H9 (cell line): ENCODE data around the gene ITSN1. TPM values are rescaled to one million over a fixed set of nuclear protein-coding genes. Genes with fewer than 3 reads are reported as not detected.

Experiments used
- DNase-seq: peaks from one replicate; pipeline ENCODE4 v3.0.0-alpha.2; 2017
- H2AFZ ChIP-seq: one replicate; pipeline ENCODE4 v1.6.1; 2013; ENCODE audit warnings: mild to moderate bottlenecking, low read length, control low read depth, moderate library complexity
- H2AK5ac ChIP-seq: 2 replicates; pipeline ENCODE4 v1.6.1; 2013; ENCODE audit warnings: low read length, control low read depth, mixed read lengths; ENCODE audit not compliant: insufficient read length
- H2BK120ac ChIP-seq: one replicate; pipeline ENCODE4 v1.6.1; 2013; ENCODE audit warnings: low read depth, mild to moderate bottlenecking, low read length, control low read depth, inconsistent platforms; ENCODE audit not compliant: poor library complexity, severe bottlenecking
- H2BK12ac ChIP-seq: 2 replicates; pipeline ENCODE4 v1.6.1; 2013; ENCODE audit warnings: low read length, control low read depth, mixed read lengths, low read depth; ENCODE audit not compliant: insufficient read length
- H2BK15ac ChIP-seq: 2 replicates; pipeline ENCODE4 v1.6.1; 2013; ENCODE audit warnings: low read depth, low read length, control low read depth
- H2BK20ac ChIP-seq: one replicate; pipeline ENCODE4 v1.6.1; 2013; ENCODE audit warnings: low read depth, mild to moderate bottlenecking, low read length, control low read depth, inconsistent platforms; ENCODE audit not compliant: poor library complexity, severe bottlenecking
- H2BK5ac ChIP-seq: 2 replicates; pipeline ENCODE4 v1.6.1; 2013; ENCODE audit warnings: low read length, control low read depth, mixed read lengths; ENCODE audit not compliant: insufficient read length
- H3K14ac ChIP-seq: 2 replicates; pipeline ENCODE4 v1.6.1; 2013; ENCODE audit warnings: low read length, control low read depth; ENCODE audit not compliant: insufficient read depth
- H3K18ac ChIP-seq: 2 replicates; pipeline ENCODE4 v1.6.1; 2013; ENCODE audit warnings: low read depth, mild to moderate bottlenecking, mixed read lengths, low read length, control low read depth; ENCODE audit not compliant: insufficient read length
- H3K23ac ChIP-seq: 2 replicates; pipeline ENCODE4 v1.6.1; 2013; ENCODE audit warnings: low read length, control low read depth, mixed read lengths, low read depth; ENCODE audit not compliant: insufficient read length
- H3K23me2 ChIP-seq: 2 replicates; pipeline ENCODE4 v1.6.1; 2013; ENCODE audit warnings: low read depth, mild to moderate bottlenecking, mixed read lengths, low read length, control low read depth; ENCODE audit not compliant: insufficient read length, poor library complexity, severe bottlenecking
- H3K27ac ChIP-seq: 2 replicates; pipeline ENCODE4 v1.5.1; 2013; ENCODE audit warnings: low read length, control low read depth, mixed read lengths, low read depth; ENCODE audit not compliant: insufficient read length
- H3K27me3 ChIP-seq: 2 replicates; pipeline ENCODE4 v1.6.1; 2013; ENCODE audit warnings: low read length, control low read depth, inconsistent platforms; ENCODE audit not compliant: insufficient read depth
- H3K4ac ChIP-seq: 2 replicates; pipeline ENCODE4 v1.6.1; 2013; ENCODE audit warnings: low read depth, mild to moderate bottlenecking, control low read depth, inconsistent platforms, low read length, moderate library complexity
- H3K4me1 ChIP-seq: 2 replicates; pipeline ENCODE4 v1.6.1; 2013; ENCODE audit warnings: low read length, control low read depth, inconsistent platforms; ENCODE audit not compliant: insufficient read depth
- H3K4me2 ChIP-seq: 2 replicates; pipeline ENCODE4 v1.6.1; 2013; ENCODE audit warnings: low read length, control low read depth, mixed read lengths; ENCODE audit not compliant: insufficient read length, insufficient read depth
- H3K56ac ChIP-seq: 2 replicates; pipeline ENCODE4 v1.6.1; 2013; ENCODE audit warnings: low read depth, mild to moderate bottlenecking, mixed read lengths, low read length, control low read depth; ENCODE audit not compliant: insufficient read length
- H3K79me1 ChIP-seq: 2 replicates; pipeline ENCODE4 v1.6.1; 2013; ENCODE audit warnings: low read depth, mild to moderate bottlenecking, moderate library complexity, low read length, control low read depth, inconsistent platforms; ENCODE audit not compliant: insufficient read depth, poor library complexity, severe bottlenecking
- H3K79me2 ChIP-seq: 2 replicates; pipeline ENCODE4 v1.6.1; 2013; ENCODE audit warnings: low read length, control low read depth, inconsistent platforms; ENCODE audit not compliant: insufficient read depth
- H3K9ac ChIP-seq: 2 replicates; pipeline ENCODE4 v1.6.1; 2013; ENCODE audit warnings: low read length, control low read depth, mixed read lengths; ENCODE audit not compliant: insufficient read length; ENCODE audit errors: extremely low read depth
- H3K9me3 ChIP-seq: one replicate; pipeline ENCODE4 v1.6.1; 2013; ENCODE audit warnings: low read depth, low read length, inconsistent platforms; ENCODE audit not compliant: control insufficient read depth
- H3T11ph ChIP-seq: one replicate; pipeline ENCODE4 v1.6.1; 2013; ENCODE audit warnings: mild to moderate bottlenecking, low read length, control low read depth, inconsistent platforms
- H4K20me1 ChIP-seq: one replicate; pipeline ENCODE4 v1.6.1; 2013; ENCODE audit not compliant: control insufficient read depth, insufficient read length, insufficient read depth
- H4K5ac ChIP-seq: 2 replicates; pipeline ENCODE4 v1.6.1; 2013; ENCODE audit warnings: low read depth, mild to moderate bottlenecking, mixed read lengths, low read length, control low read depth; ENCODE audit not compliant: insufficient read length
- H4K8ac ChIP-seq: replicated peaks from 2 replicates; pipeline ENCODE4 v1.6.1; 2013; ENCODE audit warnings: low read length, control low read depth, mixed read lengths, low read depth; ENCODE audit not compliant: insufficient read length
- H4K91ac ChIP-seq: 2 replicates; pipeline ENCODE4 v1.6.1; 2013; ENCODE audit warnings: low read depth, mild to moderate bottlenecking, moderate library complexity, mixed read lengths, low read length, control low read depth; ENCODE audit not compliant: insufficient read length
- H3K27ac Mint-ChIP-seq, 3 experiments: 2 replicates in 2 of 3; 3 replicates in 1 of 3; pipeline ENCODE4 v1.8.0; 2020 to 2021; ENCODE audit warnings: mixed read lengths in 3 of 3, mild to moderate bottlenecking in 1 of 3, moderate library complexity in 1 of 3
- H3K27me3 Mint-ChIP-seq: 2 replicates; pipeline ENCODE4 v1.8.0; 2021; ENCODE audit warnings: low read depth, mild to moderate bottlenecking, moderate library complexity, mixed read lengths
- H3K36me3 Mint-ChIP-seq, 3 experiments: 2 replicates in 2 of 3; 3 replicates in 1 of 3; pipeline ENCODE4 v1.8.0; 2020 to 2021; ENCODE audit warnings: low read depth in 3 of 3, mixed read lengths in 3 of 3; ENCODE audit not compliant: insufficient read depth in 1 of 3
- H3K4me1 Mint-ChIP-seq, 2 experiments: 2 replicates each; pipeline ENCODE4 v1.8.0; 2020; ENCODE audit warnings: mixed read lengths in 2 of 2
- H3K4me3 Mint-ChIP-seq, 2 experiments: 2 replicates in 1 of 2; 3 replicates in 1 of 2; pipeline ENCODE4 v1.8.0; 2020 to 2021; ENCODE audit warnings: mild to moderate bottlenecking in 2 of 2, mixed read lengths in 2 of 2, moderate library complexity in 1 of 2
- H3K9me3 Mint-ChIP-seq, 2 experiments: 2 replicates in 1 of 2; 3 replicates in 1 of 2; pipeline ENCODE4 v1.8.0; 2020; ENCODE audit warnings: mild to moderate bottlenecking in 2 of 2, mixed read lengths in 2 of 2, moderate library complexity in 1 of 2
- WGBS: extraction: QIAGEN DNeasy Blood & Tissue Kit; methylation state at CpG from one replicate; pipeline ENCODE4 v1.1.7; 2013; ENCODE audit warnings: missing lambda C conversion rate, low lambda C conversion rate, mixed read lengths; ENCODE audit not compliant: insufficient read length; ENCODE audit errors: extremely low coverage; 5-methylcytosine and 5-hydroxymethylcytosine counted together
- total RNA-seq: library from RNA; stranded (reverse); gene quantifications from 2 replicates; pipeline ENCODE4 v1.2.1, GENCODE V29; 2021
- TF ChIP-seq, protein P1 (sequence below): fragments of 200-600 bp; sonication (generic); conservative IDR thresholded peaks from 3 replicates; pipeline ENCODE4 v1.8.0; 2021; ENCODE audit warnings: antibody characterized with exemption, mild to moderate bottlenecking

Gene ITSN1
- total RNA-seq, 1 experiment from 2014 or later = 94.2 TPM

GRCh38 chr21:33684068-33684467, 41.8 kb downstream of the ITSN1 start:
- H3K9ac ChIP-seq = no peak overlapping the region
- H3K9me3 ChIP-seq = no peaks in the 10 kb centered on the region
- H3K79me1 ChIP-seq = no peaks in the 10 kb centered on the region
- H3T11ph ChIP-seq = no peak overlapping the region
- H4K20me1 ChIP-seq = no peaks in the 10 kb centered on the region
- no peak overlapping the region for H4K5ac ChIP-seq
- peaks cover 2 to 5% of the 10 kb centered on the region in 2 experiments; a peak in 1 of 5 replicates for H3K9me3 Mint-ChIP-seq
- H2BK20ac ChIP-seq = no peak overlapping the region
- peak overlapping the region; percentile 5 to 67 for H3K4me3 Mint-ChIP-seq
- TF ChIP-seq, protein P1, sequence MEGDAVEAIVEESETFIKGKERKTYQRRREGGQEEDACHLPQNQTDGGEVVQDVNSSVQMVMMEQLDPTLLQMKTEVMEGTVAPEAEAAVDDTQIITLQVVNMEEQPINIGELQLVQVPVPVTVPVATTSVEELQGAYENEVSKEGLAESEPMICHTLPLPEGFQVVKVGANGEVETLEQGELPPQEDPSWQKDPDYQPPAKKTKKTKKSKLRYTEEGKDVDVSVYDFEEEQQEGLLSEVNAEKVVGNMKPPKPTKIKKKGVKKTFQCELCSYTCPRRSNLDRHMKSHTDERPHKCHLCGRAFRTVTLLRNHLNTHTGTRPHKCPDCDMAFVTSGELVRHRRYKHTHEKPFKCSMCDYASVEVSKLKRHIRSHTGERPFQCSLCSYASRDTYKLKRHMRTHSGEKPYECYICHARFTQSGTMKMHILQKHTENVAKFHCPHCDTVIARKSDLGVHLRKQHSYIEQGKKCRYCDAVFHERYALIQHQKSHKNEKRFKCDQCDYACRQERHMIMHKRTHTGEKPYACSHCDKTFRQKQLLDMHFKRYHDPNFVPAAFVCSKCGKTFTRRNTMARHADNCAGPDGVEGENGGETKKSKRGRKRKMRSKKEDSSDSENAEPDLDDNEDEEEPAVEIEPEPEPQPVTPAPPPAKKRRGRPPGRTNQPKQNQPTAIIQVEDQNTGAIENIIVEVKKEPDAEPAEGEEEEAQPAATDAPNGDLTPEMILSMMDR = no peak
- H2BK12ac ChIP-seq = no peak overlapping the region
- no peak overlapping the region for H3K23ac ChIP-seq
- no peak overlapping the region for H2AK5ac ChIP-seq
- H3K27me3 ChIP-seq = no peaks in the 10 kb centered on the region
- no peak overlapping the region for H4K91ac ChIP-seq
- no peak overlapping the region for H2BK120ac ChIP-seq
- H4K8ac ChIP-seq = no peak overlapping the region
- H3K36me3 Mint-ChIP-seq = peaks cover 4 to 23% (median 12%) of the 10 kb centered on the region in 3 experiments; a peak in 6 of 7 replicates
- no peak for DNase-seq
- H3K4me1 ChIP-seq = peaks cover 11% of the 10 kb centered on the region
- H3K27ac Mint-ChIP-seq = peak overlapping the region; percentile 89 to 99 (median 99)
- H3K4me2 ChIP-seq = peak overlapping the region; percentile 16
- no peak overlapping the region for H3K14ac ChIP-seq
- no CpG with 5 or more reads among the region's 2 CpGs for WGBS
- peak overlapping the region; percentile 89 for H3K27ac ChIP-seq
- H3K27me3 Mint-ChIP-seq = no peaks in the 10 kb centered on the region
- H3K79me2 ChIP-seq = peaks cover 32% of the 10 kb centered on the region; the same call in 1 of the 2 replicates
- no peak overlapping the region for H2AFZ ChIP-seq
- H2BK15ac ChIP-seq = no peak overlapping the region
- no peak overlapping the region for H3K56ac ChIP-seq
- H3K18ac ChIP-seq = no peak overlapping the region
- no peak overlapping the region for H3K4ac ChIP-seq
- no peak overlapping the region for H2BK5ac ChIP-seq
- H3K4me1 Mint-ChIP-seq = peaks cover 67 to 71% of the 10 kb centered on the region in 2 experiments
- H3K23me2 ChIP-seq = no peaks in the 10 kb centered on the region
